M059J (cell line): Measurements from ENCODE around the gene COP1. TPM values are rescaled to one million over a fixed set of nuclear protein-coding genes. Genes with fewer than 3 reads are reported as not detected.
A peak's percentile ranks its signal among the peaks of the same experiment; 100 is the strongest.
"Not testable (repeated sequence)": the region's sequence is repeated elsewhere in the genome, so short reads cannot be mapped to it uniquely, and the experiment has no call there.

Experiments used
- DNase-seq: peaks from one replicate; pipeline ENCODE4 v3.0.0-alpha.2; 2012; ENCODE audit warnings: low read depth
- total RNA-seq: library from RNA; depleted of rRNA; stranded (reverse); fragments of >200 nt; shearing (Covaris generic); gene quantifications from 2 replicates; pipeline ENCODE4 v1.2.3, GENCODE V29; 2014

Gene COP1
- total RNA-seq, 1 experiment from 2014 or later = 46.1 TPM

GRCh38 chr1:176043537-176043936 lies 163.5 kb downstream of the COP1 start:
- no peak for DNase-seq

- DNase-seq = peak; percentile 39
These were observed 173.2 kb downstream of the COP1 start for GRCh38 chr1:176033881-176034280.

- peak; percentile 3 for DNase-seq
These were observed 173.6 kb downstream of the COP1 start for GRCh38 chr1:176033474-176033873.

- no peak for DNase-seq
These were observed 174.9 kb downstream of the COP1 start for GRCh38 chr1:176032040-176032645.

- DNase-seq = no peak
These were observed 177.5 kb downstream of the COP1 start for GRCh38 chr1:176029609-176030008.

GRCh38 chr1:176029155-176029554 lies 177.9 kb downstream of the COP1 start:
- DNase-seq = no peak

- not testable (repeated sequence) for DNase-seq
These were observed 179.2 kb downstream of the COP1 start for GRCh38 chr1:176027934-176028333.

GRCh38 chr1:176022574-176022973 lies 184.5 kb downstream of the COP1 start:
- DNase-seq = no peak

GRCh38 chr1:176017722-176018121 lies 189.4 kb downstream of the COP1 start:
- no peak for DNase-seq

- DNase-seq = no peak
These were observed 197.1 kb downstream of the COP1 start for GRCh38 chr1:176009951-176010350.

GRCh38 chr1:176007756-176008389 lies 199.2 kb downstream of the COP1 start:
- not testable (repeated sequence) for DNase-seq

GRCh38 chr1:175994660-175995059 lies 212.4 kb downstream of the COP1 start:
- DNase-seq = not testable (repeated sequence)

GRCh38 chr1:175992825-175993224 lies 214.3 kb downstream of the COP1 start:
- DNase-seq = not testable (repeated sequence)

- not testable (repeated sequence) for DNase-seq
These were observed 214.9 kb downstream of the COP1 start for GRCh38 chr1:175992202-175992601.

- no peak for DNase-seq
These were observed 222.3 kb downstream of the COP1 start for GRCh38 chr1:175984813-175985212.

- no peak for DNase-seq
These were observed 222.9 kb downstream of the COP1 start for GRCh38 chr1:175984057-175984812.

- DNase-seq = not testable (repeated sequence)
These were observed 223.7 kb downstream of the COP1 start for GRCh38 chr1:175983363-175983762.

- no peak for DNase-seq
These were observed 226.0 kb downstream of the COP1 start for GRCh38 chr1:175981128-175981527.

- DNase-seq = no peak
These were observed 228.2 kb downstream of the COP1 start for GRCh38 chr1:175978926-175979325.

- peak; percentile 15 for DNase-seq
These were observed 228.6 kb downstream of the COP1 start for GRCh38 chr1:175978476-175978875.

- DNase-seq = peak; percentile 14
These were observed 230.0 kb downstream of the COP1 start for GRCh38 chr1:175976865-175977642.

- DNase-seq = no peak
These were observed 237.9 kb downstream of the COP1 start for GRCh38 chr1:175969231-175969630.
